SK-N-SH (cell line): ENCODE results near the gene ARF1. TPM values are rescaled to one million over a fixed set of nuclear protein-coding genes. Genes with fewer than 3 reads are reported as not detected.

Experiments
- CTCF ChIA-PET: fragments of 300-600, 350-600 bp; formaldehyde crosslinking; extraction: SDS; loops from one replicate; lab custom pipeline; 2021; lab: Yijun Ruan, JAX
- POLR2A ChIA-PET: fragments of 350-600 bp; sonication (Branson Sonifier 250); formaldehyde crosslinking; extraction: SDS; loops from one replicate; lab custom pipeline; 2020; ENCODE audit warnings: antibody characterized with exemption, inconsistent platforms; lab: Yijun Ruan, JAX
- DNase-seq: peaks from one replicate; pipeline ENCODE4 v3.0.0; 2012
- H2AFZ ChIP-seq: fragments of 200-600 bp; sonication (generic); 2 replicates; pipeline ENCODE4 v1.8.1; 2016; ENCODE audit warnings: antibody characterized with exemption, mild to moderate bottlenecking, low read depth
- H3F3A ChIP-seq: fragments of 200-600 bp; sonication (generic); replicated peaks from 2 replicates; pipeline ENCODE3; 2016; ENCODE audit warnings: antibody characterized with exemption, mild to moderate bottlenecking; ENCODE audit not compliant: insufficient read depth
- H3K27ac ChIP-seq, 2 experiments: fragments of 200-500 bp in 1 of 2; fragments of 200-600 bp in 1 of 2; sonication (Bioruptor generic) in 1 of 2; sonication (generic), shearing (Covaris generic) in 1 of 2; 2 replicates each; pipeline versions ENCODE4 v1.5.1 to v1.6.1; 2014 to 2016; ENCODE audit warnings: low read depth in 2 of 2, inconsistent platforms in 1 of 2, low read length in 1 of 2, mild to moderate bottlenecking in 1 of 2, mixed read lengths in 1 of 2
- H3K27me3 ChIP-seq: fragments of 200-600 bp; sonication (generic), shearing (Covaris generic); 2 replicates; pipeline ENCODE4 v1.6.1; 2016; ENCODE audit warnings: mixed run types; ENCODE audit not compliant: insufficient read depth
- H3K36me3 ChIP-seq, 2 experiments: fragments of 200-500 bp in 1 of 2; fragments of 200-600 bp in 1 of 2; sonication (Bioruptor generic) in 1 of 2; sonication (generic) in 1 of 2; replicated peaks in 1 of 2; 2 replicates each; pipeline versions ENCODE3 to v1.5.1; 2014 to 2016; ENCODE audit warnings: low read length in 1 of 2, mild to moderate bottlenecking in 1 of 2; ENCODE audit not compliant: insufficient read depth in 2 of 2, control insufficient read depth in 1 of 2
- H3K4me1 ChIP-seq, 2 experiments: fragments of 200-500 bp in 1 of 2; fragments of 200-600 bp in 1 of 2; sonication (Bioruptor generic) in 1 of 2; sonication (generic), shearing (Covaris generic) in 1 of 2; 2 replicates each; pipeline versions ENCODE4 v1.5.1 to v1.6.1; 2014 to 2016; ENCODE audit warnings: low read depth in 1 of 2, low read length in 1 of 2, mixed run types in 1 of 2; ENCODE audit not compliant: insufficient read depth in 2 of 2, control insufficient read depth in 1 of 2
- H3K4me2 ChIP-seq: fragments of 200-600 bp; sonication (generic), shearing (Covaris generic); 2 replicates; pipeline ENCODE4 v1.6.1; 2017; ENCODE audit warnings: mixed run types
- H3K4me3 ChIP-seq, 2 experiments: fragments of 200-500 bp in 1 of 2; fragments of 200-600 bp in 1 of 2; sonication (Bioruptor generic) in 1 of 2; sonication (generic), shearing (Covaris generic) in 1 of 2; 2 replicates each; pipeline versions ENCODE4 v1.5.1 to v1.8.1; 2014 to 2016; ENCODE audit warnings: low read depth in 2 of 2, inconsistent platforms in 1 of 2, low read length in 1 of 2, mild to moderate bottlenecking in 1 of 2, mixed read lengths in 1 of 2, moderate library complexity in 1 of 2
- H3K79me2 ChIP-seq: fragments of 200-600 bp; sonication (generic); 2 replicates; pipeline ENCODE4 v1.8.1; 2017; ENCODE audit warnings: mild to moderate bottlenecking; ENCODE audit not compliant: insufficient read depth
- H3K9ac ChIP-seq: fragments of 200-600 bp; sonication (generic); 2 replicates; pipeline ENCODE4 v1.6.1; 2017; ENCODE audit warnings: mixed run types
- H3K9me2 ChIP-seq: fragments of 200-600 bp; sonication (generic); 2 replicates; pipeline ENCODE4 v1.6.1; 2017; ENCODE audit warnings: mixed run types
- H3K9me3 ChIP-seq: fragments of 200-600 bp; sonication (generic); 2 replicates; pipeline ENCODE4 v1.6.1; 2017; ENCODE audit warnings: mixed run types, mild to moderate bottlenecking, moderate library complexity
- H4K20me1 ChIP-seq: fragments of 200-600 bp; sonication (generic); 2 replicates; pipeline ENCODE4 v1.6.1; 2017; ENCODE audit warnings: mild to moderate bottlenecking, mixed run types; ENCODE audit not compliant: insufficient read depth
- CHD2 ChIP-seq: fragments of 150-350 bp; IDR thresholded peaks from 2 replicates; pipeline ENCODE4 v1.6.1; 2018; ENCODE audit warnings: low read length; ENCODE audit not compliant: partially characterized antibody
- FOSL2 ChIP-seq: IDR thresholded peaks from 2 replicates; pipeline ENCODE4 v1.4.0; 2012; ENCODE audit warnings: low read depth, mild to moderate bottlenecking, moderate library complexity, borderline replicate concordance
- FOXJ3 ChIP-seq: sonication (generic); formaldehyde crosslinking; IDR thresholded peaks from 2 replicates; pipeline ENCODE4 v1.5.1; 2020; ENCODE audit warnings: mild to moderate bottlenecking, missing genetic modification reagents
- GATA2 ChIP-seq: sonication (generic); formaldehyde crosslinking; IDR thresholded peaks from 2 replicates; pipeline ENCODE4 v1.5.0; 2020; ENCODE audit warnings: mild to moderate bottlenecking, missing genetic modification reagents
- IRF3 ChIP-seq: fragments of 150-350 bp; IDR thresholded peaks from 2 replicates; pipeline ENCODE4 v1.6.1; 2016; ENCODE audit warnings: mild to moderate bottlenecking, low read depth, low read length
- JUND ChIP-seq: IDR thresholded peaks from 2 replicates; pipeline ENCODE4 v1.4.0; 2012
- NFIC ChIP-seq: IDR thresholded peaks from 2 replicates; pipeline ENCODE4 v1.4.0; 2012; ENCODE audit warnings: borderline replicate concordance
- NRF1 ChIP-seq: IDR thresholded peaks from 2 replicates; pipeline ENCODE4 v1.6.1; 2012; ENCODE audit warnings: low read depth, mild to moderate bottlenecking, low read length
- PBX3 ChIP-seq: IDR thresholded peaks from 2 replicates; pipeline ENCODE4; 2012
- RAD21 ChIP-seq: IDR thresholded peaks from 2 replicates; pipeline ENCODE4 v1.6.1; 2012; ENCODE audit warnings: mild to moderate bottlenecking, low read length
- RCOR1 ChIP-seq: fragments of 150-350 bp; IDR thresholded peaks from 2 replicates; pipeline ENCODE4 v1.6.1; 2017; ENCODE audit warnings: antibody characterized with exemption, low read length
- REST ChIP-seq: IDR thresholded peaks from 2 replicates; pipeline ENCODE4 v1.6.1; 2012; ENCODE audit warnings: mild to moderate bottlenecking, low read depth, low read length, moderate library complexity
- TEAD4 ChIP-seq: IDR thresholded peaks from 2 replicates; pipeline ENCODE4 v1.4.0; 2012; ENCODE audit warnings: mild to moderate bottlenecking, borderline replicate concordance; ENCODE audit not compliant: insufficient read depth
- ZBTB33 ChIP-seq: IDR thresholded peaks from 2 replicates; pipeline ENCODE4 v1.4.0; 2012; ENCODE audit warnings: low read depth, borderline replicate concordance
- WGBS: methylation state at CpG from one replicate; pipeline ENCODE4 v1.1.6; 2017; ENCODE audit warnings: low lambda C conversion rate; 5-methylcytosine and 5-hydroxymethylcytosine counted together
- polyA plus RNA-seq, 3 experiments: library from polyadenylated mRNA; depleted of rRNA; stranded (reverse); fragments of >200 nt; gene quantifications; 2 replicates each; pipeline ENCODE4 v1.2.3, GENCODE V29; 2012

Gene ARF1
- polyA plus RNA-seq, 1 of the 3 experiments (the other 2 are of a cell fraction): 713 TPM

GRCh38 chr1:228061411-228062084 is 21.0 kb upstream of the ARF1 start:
- H4K20me1 ChIP-seq: no peaks in the 10 kb centered on the region
- H3K79me2 ChIP-seq: no peaks in the 10 kb centered on the region
- no peak overlapping the region for H3K4me2 ChIP-seq
- H3F3A ChIP-seq: peaks cover 3% of the 10 kb centered on the region
- H3K27me3 ChIP-seq: peaks cover 30% of the 10 kb centered on the region; the same call in 1 of the 2 replicates
- DNase-seq: no peak
- 58% methylated on average over 4 of the region's 10 CpGs for WGBS
- peaks cover 0 to 3% of the 10 kb centered on the region in 2 experiments; a peak in 2 of 4 replicates for H3K4me1 ChIP-seq
- CTCF ChIA-PET: interaction anchor here (1.9 kb wide), 1 partner anchor 57 kb away, joined by 4 read pairs; no protein-coding TSS in a partner anchor
- H3K9me2 ChIP-seq: no peaks in the 10 kb centered on the region
- no peak overlapping the region for H3K4me3 ChIP-seq
- TF ChIP-seq ZBTB33: no peak
- no peak for TF ChIP-seq TEAD4
- no peak for TF ChIP-seq FOXJ3 (CRISPR knock-in tag)
- no peak for TF ChIP-seq CHD2
- no peak for TF ChIP-seq PBX3
- no peak for TF ChIP-seq NFIC
- no peak for TF ChIP-seq JUND
- TF ChIP-seq IRF3: no peak
- TF ChIP-seq GATA2 (CRISPR knock-in tag): no peak
- no peak for TF ChIP-seq NRF1
- TF ChIP-seq REST: no peak
- TF ChIP-seq RAD21: no peak
- no peak for TF ChIP-seq FOSL2
- no peak for TF ChIP-seq RCOR1
- TF ChIP-seq, all 33 proteins: peak for 0
- Histone ChIP-seq H3K9me3 (no peaks in the 10 kb centered on the region), H3K27ac (no peak overlapping the region), H3K9ac (no peak overlapping the region), H3K36me3 (no peaks in the 10 kb centered on the region), H2AFZ (no peak overlapping the region)
- POLR2A ChIA-PET: no interaction called here
